Measurements from ENCODE around the gene KRT16. TPM values are rescaled to one million over a fixed set of nuclear protein-coding genes. Genes with fewer than 3 reads are reported as not detected.
A peak's percentile ranks its signal among the peaks of the same experiment; 100 is the strongest.

KRT16 gene
- polyA plus RNA-seq, 1 donor (not counting 4 experiments of a cell fraction or from before 2014, with no cell fraction given) = 1,851 TPM

DNA sequence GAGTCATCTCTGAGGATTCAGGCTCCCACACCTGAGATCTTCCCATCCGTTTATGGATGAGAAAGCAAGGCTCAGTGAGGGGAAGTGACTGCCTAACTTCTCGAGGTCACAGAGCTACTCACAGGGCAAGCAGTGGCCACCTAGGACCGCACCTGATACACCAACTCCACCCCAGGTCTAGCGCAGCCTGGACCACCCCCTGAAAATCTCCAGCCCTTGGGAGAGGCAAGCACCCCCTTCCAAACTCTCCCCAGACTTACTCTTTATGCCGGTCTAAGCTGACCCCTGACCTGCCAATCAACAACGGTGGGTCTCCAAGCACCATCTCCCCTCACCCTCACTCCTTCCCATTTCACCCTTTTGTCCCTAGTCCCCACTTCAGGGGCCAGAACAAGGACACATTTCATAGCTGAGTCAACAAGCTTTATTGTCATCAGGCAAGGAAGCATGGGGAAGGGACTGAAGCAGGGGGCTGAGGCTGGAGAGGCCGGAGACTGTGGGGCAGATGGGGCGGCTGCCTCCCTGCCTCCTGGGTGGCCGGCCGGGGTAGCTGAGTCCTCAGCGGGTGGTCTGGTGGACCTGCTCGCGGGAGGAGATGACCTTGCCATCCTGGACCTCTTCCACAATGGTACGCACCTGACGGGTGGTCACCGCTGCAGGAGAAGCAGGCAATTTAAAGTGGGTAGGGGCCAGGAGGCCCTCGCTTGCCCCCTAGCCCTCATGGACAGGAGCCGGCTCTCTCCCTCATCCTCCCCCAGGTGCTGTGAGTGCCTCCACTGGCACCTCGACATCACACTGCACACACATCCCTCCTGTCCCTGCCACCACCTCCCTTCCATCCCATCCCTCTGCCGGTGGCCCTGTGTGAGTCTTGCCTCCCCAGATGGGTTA lies 6.7 kb upstream of the KRT16 start:
- dilution Hi-C loops (cut with MboI; ENCODE audit: extremely low pct_ligation_motif_present, low sequenced_read_pairs) = no loop called here
- peak; percentile 85 for FAIRE-seq
- Histone ChIP-seq H3K36me3 (ENCODE audit: control insufficient read depth in 2 of 2, extremely low read depth in 1 of 2, insufficient read depth in 2 of 2, low read length in 2 of 2) (peaks cover 3 to 20% of the 10 kb centered on the region in 2 experiments), H3K4me2 (ENCODE audit: control insufficient read depth, extremely low read depth, insufficient read depth, low read depth, low read length) (no peak overlapping the region), H3K9me3 (ENCODE audit: control insufficient read depth, low read depth, low read length) (no peaks in the 10 kb centered on the region), H3K4me1 (ENCODE audit: control insufficient read depth, extremely low read depth, insufficient read depth, low read length) (peaks cover 44% of the 10 kb centered on the region), H3K4me3 (ENCODE audit: control insufficient read depth in 2 of 3, extremely low read depth in 1 of 3, insufficient read depth in 2 of 3, low read depth in 1 of 3, low read length in 3 of 3) (no peak overlapping the region), H3K27me3 (ENCODE audit: control insufficient read depth, extremely low read depth, insufficient read depth, low read length) (no peaks in the 10 kb centered on the region), H3K9ac (ENCODE audit: control insufficient read depth, extremely low read depth, insufficient read depth, low read length) (no peak overlapping the region), H4K20me1 (ENCODE audit: control insufficient read depth, extremely low read depth, insufficient read depth, low read length) (no peaks in the 10 kb centered on the region), H3K79me2 (ENCODE audit: control insufficient read depth, insufficient read depth, low read length) (peaks cover 15% of the 10 kb centered on the region), H2AFZ (ENCODE audit: control insufficient read depth, low read length) (no peak overlapping the region), H3K9me1 (ENCODE audit: control insufficient read depth, extremely low read depth, insufficient read depth, low read length) (no peaks in the 10 kb centered on the region), H3K27ac (ENCODE audit: control insufficient read depth, insufficient read depth, low read length) (no peak overlapping the region)
- no peak for DNase-seq (ENCODE audit: low read depth, low spot score)
- TF ChIP-seq, protein P1, sequence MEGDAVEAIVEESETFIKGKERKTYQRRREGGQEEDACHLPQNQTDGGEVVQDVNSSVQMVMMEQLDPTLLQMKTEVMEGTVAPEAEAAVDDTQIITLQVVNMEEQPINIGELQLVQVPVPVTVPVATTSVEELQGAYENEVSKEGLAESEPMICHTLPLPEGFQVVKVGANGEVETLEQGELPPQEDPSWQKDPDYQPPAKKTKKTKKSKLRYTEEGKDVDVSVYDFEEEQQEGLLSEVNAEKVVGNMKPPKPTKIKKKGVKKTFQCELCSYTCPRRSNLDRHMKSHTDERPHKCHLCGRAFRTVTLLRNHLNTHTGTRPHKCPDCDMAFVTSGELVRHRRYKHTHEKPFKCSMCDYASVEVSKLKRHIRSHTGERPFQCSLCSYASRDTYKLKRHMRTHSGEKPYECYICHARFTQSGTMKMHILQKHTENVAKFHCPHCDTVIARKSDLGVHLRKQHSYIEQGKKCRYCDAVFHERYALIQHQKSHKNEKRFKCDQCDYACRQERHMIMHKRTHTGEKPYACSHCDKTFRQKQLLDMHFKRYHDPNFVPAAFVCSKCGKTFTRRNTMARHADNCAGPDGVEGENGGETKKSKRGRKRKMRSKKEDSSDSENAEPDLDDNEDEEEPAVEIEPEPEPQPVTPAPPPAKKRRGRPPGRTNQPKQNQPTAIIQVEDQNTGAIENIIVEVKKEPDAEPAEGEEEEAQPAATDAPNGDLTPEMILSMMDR (optimal IDR thresholded peaks at IDR 0.05 in 1 of 3, IDR thresholded peaks at IDR 0.05 in 1 of 3, conservative IDR thresholded peaks at IDR 0.05 in 1 of 3; ENCODE audit: extremely low read depth in 1 of 3, insufficient read depth in 2 of 3, low read length in 3 of 3) = no peak
- TF ChIP-seq EZH2 (IDR thresholded peaks at IDR 0.05; ENCODE audit: low read length) = no peak

GRCh38 chr17:41618341-41619035 lies 5.9 kb upstream of the KRT16 start:
- FAIRE-seq = no peak
- TF ChIP-seq, protein P1 (optimal IDR thresholded peaks at IDR 0.05 in 1 of 3, IDR thresholded peaks at IDR 0.05 in 1 of 3, conservative IDR thresholded peaks at IDR 0.05 in 1 of 3; ENCODE audit: extremely low read depth in 1 of 3, insufficient read depth in 2 of 3, low read length in 3 of 3) = no peak
- TF ChIP-seq EZH2 (IDR thresholded peaks at IDR 0.05; ENCODE audit: low read length) = no peak
- Histone ChIP-seq H3K27ac (ENCODE audit: control insufficient read depth, insufficient read depth, low read length) (peak overlapping the region; percentile 36), H3K9ac (ENCODE audit: control insufficient read depth, extremely low read depth, insufficient read depth, low read length) (no peak overlapping the region), H4K20me1 (ENCODE audit: control insufficient read depth, extremely low read depth, insufficient read depth, low read length) (no peaks in the 10 kb centered on the region), H3K9me1 (ENCODE audit: control insufficient read depth, extremely low read depth, insufficient read depth, low read length) (no peaks in the 10 kb centered on the region), H3K4me3 (ENCODE audit: control insufficient read depth in 2 of 3, extremely low read depth in 1 of 3, insufficient read depth in 2 of 3, low read depth in 1 of 3, low read length in 3 of 3) (no peak overlapping the region), H3K4me2 (ENCODE audit: control insufficient read depth, extremely low read depth, insufficient read depth, low read depth, low read length) (no peak overlapping the region), H3K9me3 (ENCODE audit: control insufficient read depth, low read depth, low read length) (no peaks in the 10 kb centered on the region), H2AFZ (ENCODE audit: control insufficient read depth, low read length) (no peak overlapping the region), H3K36me3 (ENCODE audit: control insufficient read depth in 2 of 2, extremely low read depth in 1 of 2, insufficient read depth in 2 of 2, low read length in 2 of 2) (peaks cover 3 to 20% of the 10 kb centered on the region in 2 experiments), H3K4me1 (ENCODE audit: control insufficient read depth, extremely low read depth, insufficient read depth, low read length) (peaks cover 44% of the 10 kb centered on the region), H3K27me3 (ENCODE audit: control insufficient read depth, extremely low read depth, insufficient read depth, low read length) (no peaks in the 10 kb centered on the region), H3K79me2 (ENCODE audit: control insufficient read depth, insufficient read depth, low read length) (peaks cover 11% of the 10 kb centered on the region)
- DNase-seq (ENCODE audit: low read depth, low spot score) = no peak
- dilution Hi-C loops (cut with MboI; ENCODE audit: extremely low pct_ligation_motif_present, low sequenced_read_pairs) = no loop called here
